HL-60 (cell line): ENCODE results near the gene PTPRM.

Experiments used
- CTCF ChIP-seq: IDR thresholded peaks from one replicate; pipeline ENCODE4 v1.5.1; 2011; ENCODE audit warnings: low read length, control low read depth, inconsistent platforms; ENCODE audit not compliant: insufficient read depth
- POLR2AphosphoS5 ChIP-seq: IDR thresholded peaks from 2 replicates; pipeline ENCODE4 v1.6.1; 2012; ENCODE audit warnings: low read depth

DNA sequence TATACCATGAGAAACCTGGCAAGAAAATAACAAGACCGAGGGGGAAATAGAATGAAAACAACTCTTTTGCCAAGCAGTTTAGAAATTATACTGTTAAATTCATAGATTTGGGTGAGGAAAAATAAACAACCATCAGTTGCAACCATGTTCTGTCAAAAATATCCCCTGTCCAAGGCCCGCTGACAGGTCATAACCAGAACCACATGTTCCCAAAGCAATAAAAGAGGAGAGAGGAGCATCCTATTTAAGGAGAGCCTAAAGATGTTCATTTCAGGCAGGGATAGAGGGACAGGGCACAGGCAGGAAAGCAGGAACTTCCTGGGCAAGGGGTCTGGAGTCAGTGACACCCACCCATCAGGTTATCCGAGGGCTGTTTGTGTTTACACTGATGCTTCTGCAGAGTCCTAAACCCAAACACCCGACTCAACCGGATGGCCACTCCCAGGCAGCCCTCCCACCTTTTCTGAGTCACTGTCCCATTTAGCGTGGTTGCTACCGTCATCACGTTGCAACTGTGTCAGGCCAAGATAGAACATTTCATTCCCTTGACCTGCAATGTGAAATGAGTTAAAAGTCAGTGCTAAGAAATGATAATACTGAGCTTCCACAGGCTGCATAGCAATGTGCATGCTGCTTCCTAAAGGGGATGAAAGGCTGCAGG is 573.9 kb downstream of the PTPRM start:
- TF ChIP-seq CTCF (no peak), POLR2AphosphoS5 (no peak)
